GM23338 (cell line): ENCODE measurements around the gene MEGF8. TPM values are rescaled to one million over a fixed set of nuclear protein-coding genes. Genes with fewer than 3 reads are reported as not detected.

Experiments
- ATAC-seq: fragments of 200-7000 bp; cut with Tn5 transposase; 3 replicates; pipeline ENCODE4 v1.9.1; 2020
- DNase-seq: peaks from one replicate; pipeline ENCODE4 v3.0.0-alpha.2; 2015; ENCODE audit warnings: low spot score
- H2AFZ ChIP-seq: fragments of 200-600 bp; sonication (generic); 2 replicates; pipeline ENCODE4 v1.8.0; 2016; ENCODE audit warnings: antibody characterized with exemption, mild to moderate bottlenecking, moderate library complexity
- H3F3A ChIP-seq: fragments of 200-600 bp; sonication (generic); replicated peaks from 2 replicates; pipeline ENCODE4 v1.8.0; 2017; ENCODE audit warnings: antibody characterized with exemption, mixed run types, low read depth
- H3K27ac ChIP-seq: fragments of 200-600 bp; sonication (generic); 2 replicates; pipeline ENCODE4 v1.6.1; 2016; ENCODE audit warnings: low read depth
- H3K27me3 ChIP-seq: fragments of 200-600 bp; sonication (generic); 2 replicates; pipeline ENCODE4 v1.8.0; 2016; ENCODE audit warnings: mild to moderate bottlenecking, mixed run types, moderate library complexity; ENCODE audit not compliant: insufficient read depth
- H3K36me3 ChIP-seq: fragments of 200-600 bp; sonication (generic); 2 replicates; pipeline ENCODE4 v1.8.0; 2016; ENCODE audit warnings: mild to moderate bottlenecking; ENCODE audit not compliant: insufficient read depth
- H3K4me1 ChIP-seq: fragments of 200-600 bp; sonication (generic); 2 replicates; pipeline ENCODE4 v1.8.0; 2016; ENCODE audit warnings: mild to moderate bottlenecking, moderate library complexity; ENCODE audit not compliant: insufficient read depth
- H3K4me2 ChIP-seq: fragments of 200-600 bp; sonication (generic); 2 replicates; pipeline ENCODE4 v1.7.1; 2017; ENCODE audit warnings: mixed run types
- H3K4me3 ChIP-seq: fragments of 200-600 bp; sonication (generic); 2 replicates; pipeline ENCODE4 v1.6.1; 2016; ENCODE audit warnings: mixed run types
- H3K79me2 ChIP-seq: fragments of 200-600 bp; sonication (generic); replicated peaks from 2 replicates; pipeline ENCODE4 v1.8.0; 2017; ENCODE audit warnings: mild to moderate bottlenecking; ENCODE audit not compliant: insufficient read depth
- H3K9me2 ChIP-seq: fragments of 200-600 bp; sonication (generic); 2 replicates; pipeline ENCODE4 v1.8.0; 2017; ENCODE audit not compliant: insufficient read depth
- H4K20me1 ChIP-seq: fragments of 200-600 bp; sonication (generic); replicated peaks from 2 replicates; pipeline ENCODE4 v1.8.0; 2017; ENCODE audit warnings: mild to moderate bottlenecking; ENCODE audit not compliant: insufficient read depth
- H3K27ac Mint-ChIP-seq: 2 replicates; pipeline ENCODE4 v1.8.0; 2020; ENCODE audit warnings: inconsistent platforms, mild to moderate bottlenecking, moderate library complexity, mixed read lengths
- H3K27me3 Mint-ChIP-seq: 3 replicates; pipeline ENCODE4 v1.8.0; 2022; ENCODE audit warnings: low read depth, mild to moderate bottlenecking, moderate library complexity, mixed read lengths, inconsistent platforms; ENCODE audit not compliant: insufficient read depth, poor library complexity
- H3K36me3 Mint-ChIP-seq: 3 replicates; pipeline ENCODE4 v1.8.0; 2021; ENCODE audit warnings: low read depth, mild to moderate bottlenecking, inconsistent platforms, moderate library complexity, mixed read lengths
- H3K4me1 Mint-ChIP-seq: 3 replicates; pipeline ENCODE4 v1.8.0; 2020; ENCODE audit warnings: mild to moderate bottlenecking, inconsistent platforms, mixed read lengths
- H3K4me3 Mint-ChIP-seq: 3 replicates; pipeline ENCODE4 v1.8.0; 2021; ENCODE audit warnings: moderate library complexity, mild to moderate bottlenecking, inconsistent platforms, mixed read lengths
- H3K9me3 Mint-ChIP-seq: 3 replicates; pipeline ENCODE4 v1.8.0; 2020; ENCODE audit warnings: moderate library complexity, mild to moderate bottlenecking, inconsistent platforms, mixed read lengths
- EZH2 ChIP-seq: fragments of 200-600 bp; sonication (generic); IDR thresholded peaks from one replicate; pipeline ENCODE4 v1.8.0; 2017; ENCODE audit warnings: antibody characterized with exemption, mild to moderate bottlenecking, low read depth; ENCODE audit not compliant: unreplicated experiment
- ZNF331 ChIP-seq: fragments of 250-450 bp; sonication (Bioruptor Pico); IDR thresholded peaks from 2 replicates; pipeline ENCODE4 v1.5.0; 2020; ENCODE audit warnings: low read depth, mild to moderate bottlenecking, moderate library complexity
- polyA plus RNA-seq: library from polyadenylated mRNA; unstranded; fragments of >200 nt; fragmentation: Nextera tagmentation; extraction: Ambion mirVana; gene quantifications from 2 replicates; pipeline ENCODE4 v1.2.1, GENCODE V29; 2016
- total RNA-seq: library from RNA; depleted of rRNA; stranded (reverse); fragments of >200 nt; shearing (Covaris generic); gene quantifications from 2 replicates; pipeline ENCODE4 v1.2.3, GENCODE V29; 2014
- TF ChIP-seq, protein P1 (sequence below): IDR thresholded peaks from 2 replicates; pipeline ENCODE4 v1.6.1; 2016; ENCODE audit warnings: antibody characterized with exemption
- TF ChIP-seq, protein P2 (sequence below), 2 experiments: fragments of 200-600 bp in 1 of 2; sonication (generic) in 1 of 2; conservative IDR thresholded peaks; 2 replicates each; pipeline versions ENCODE4 v1.5.1 to v1.6.1; 2016 to 2017; ENCODE audit warnings: antibody characterized with exemption in 2 of 2, low read depth in 2 of 2, mild to moderate bottlenecking in 2 of 2, moderate library complexity in 1 of 2

Gene MEGF8
- total and polyA plus RNA-seq, 2 experiments from 2014 or later = 6.2 to 40.5 TPM

DNA sequence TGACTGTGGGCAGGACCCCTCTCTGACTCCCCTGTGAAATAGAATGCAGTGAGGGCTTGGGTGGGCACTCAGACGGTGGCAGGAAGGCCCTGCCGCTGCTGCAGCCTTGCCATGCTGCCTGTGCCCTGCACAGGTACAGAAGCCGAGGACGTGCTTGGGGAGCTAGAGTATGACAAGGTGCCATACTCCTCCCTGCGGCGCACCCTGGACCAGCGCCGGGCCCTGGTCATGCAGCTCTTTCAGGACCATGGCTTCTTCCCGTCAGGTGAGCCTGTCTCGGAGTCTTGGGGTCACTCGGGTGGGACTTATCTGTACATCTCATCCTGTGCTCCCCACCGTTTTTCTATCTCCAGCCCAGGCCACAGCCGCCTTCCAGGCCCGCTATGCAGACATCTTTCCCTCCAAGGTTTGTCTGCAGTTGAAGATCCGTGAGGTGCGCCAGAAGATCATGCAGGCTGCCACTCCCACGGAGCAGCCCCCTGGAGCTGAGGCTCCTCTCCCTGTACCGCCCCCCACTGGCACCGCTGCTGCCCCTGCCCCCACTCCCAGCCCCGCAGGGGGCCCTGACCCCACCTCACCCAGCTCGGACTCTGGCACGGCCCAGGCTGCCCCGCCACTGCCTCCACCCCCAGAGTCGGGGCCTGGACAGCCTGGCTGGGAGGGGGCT lies 30.8 kb upstream of the MEGF8 start:
- Histone ChIP-seq H2AFZ (no peak overlapping the region), H3K4me3 (no peak overlapping the region), H3K27me3 (no peaks in the 10 kb centered on the region), H3K4me1 (peaks cover 6% of the 10 kb centered on the region; the same call in 1 of the 2 replicates), H3K79me2 (no peaks in the 10 kb centered on the region), H3K36me3 (no peaks in the 10 kb centered on the region; the same call in 1 of the 2 replicates), H4K20me1 (peaks cover 17% of the 10 kb centered on the region; the same call in 1 of the 2 replicates), H3K9me2 (no peaks in the 10 kb centered on the region), H3K27ac (no peak overlapping the region), H3F3A (peaks cover 21% of the 10 kb centered on the region), H3K4me2 (no peak overlapping the region)
- H3K4me1 Mint-ChIP-seq = peaks cover 23% of the 10 kb centered on the region
- peaks cover 37% of the 10 kb centered on the region for H3K36me3 Mint-ChIP-seq
- DNase-seq (no peak), ATAC-seq (no peak)
- TF ChIP-seq, protein P1, sequence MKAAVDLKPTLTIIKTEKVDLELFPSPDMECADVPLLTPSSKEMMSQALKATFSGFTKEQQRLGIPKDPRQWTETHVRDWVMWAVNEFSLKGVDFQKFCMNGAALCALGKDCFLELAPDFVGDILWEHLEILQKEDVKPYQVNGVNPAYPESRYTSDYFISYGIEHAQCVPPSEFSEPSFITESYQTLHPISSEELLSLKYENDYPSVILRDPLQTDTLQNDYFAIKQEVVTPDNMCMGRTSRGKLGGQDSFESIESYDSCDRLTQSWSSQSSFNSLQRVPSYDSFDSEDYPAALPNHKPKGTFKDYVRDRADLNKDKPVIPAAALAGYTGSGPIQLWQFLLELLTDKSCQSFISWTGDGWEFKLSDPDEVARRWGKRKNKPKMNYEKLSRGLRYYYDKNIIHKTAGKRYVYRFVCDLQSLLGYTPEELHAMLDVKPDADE = no peak
- H3K9me3 Mint-ChIP-seq = no peaks in the 10 kb centered on the region
- H3K27ac Mint-ChIP-seq = no peak overlapping the region
- peaks cover 12% of the 10 kb centered on the region for H3K27me3 Mint-ChIP-seq
- H3K4me3 Mint-ChIP-seq = no peak overlapping the region

DNA sequence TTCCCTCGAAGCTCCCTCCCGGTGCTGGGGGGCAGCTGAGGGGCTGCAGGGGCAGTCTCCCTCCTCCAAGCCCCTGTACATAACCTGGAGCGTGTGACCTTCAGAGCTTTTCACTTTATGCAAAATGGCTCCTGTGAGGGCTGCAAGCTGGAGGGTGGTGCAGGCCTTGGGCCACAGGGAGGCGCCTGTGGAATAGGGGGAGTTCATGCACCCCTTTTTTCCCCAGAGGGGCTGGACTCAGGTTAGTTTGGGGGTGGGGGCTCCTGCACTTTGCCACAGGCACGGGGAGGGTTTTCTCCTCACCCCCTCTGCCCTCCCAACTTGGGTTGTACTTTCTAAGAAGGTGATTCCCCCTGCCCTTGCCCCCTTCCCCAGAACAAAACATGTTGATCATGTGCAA lies 30.1 kb upstream of the MEGF8 start:
- Histone ChIP-seq H2AFZ (no peak overlapping the region), H3K79me2 (no peaks in the 10 kb centered on the region; the same call in 1 of the 2 replicates), H3K4me3 (no peak overlapping the region), H3K9me2 (no peaks in the 10 kb centered on the region), H3K27me3 (no peaks in the 10 kb centered on the region), H4K20me1 (peaks cover 13% of the 10 kb centered on the region; the same call in 1 of the 2 replicates), H3K27ac (peak overlapping the region; percentile 88; the same call in 1 of the 2 replicates), H3K36me3 (no peaks in the 10 kb centered on the region; the same call in 1 of the 2 replicates), H3K4me1 (peaks cover 6% of the 10 kb centered on the region; the same call in 1 of the 2 replicates), H3F3A (peaks cover 21% of the 10 kb centered on the region), H3K4me2 (no peak overlapping the region; the same call in 1 of the 2 replicates)
- no peaks in the 10 kb centered on the region for H3K9me3 Mint-ChIP-seq
- peaks cover 12% of the 10 kb centered on the region for H3K27me3 Mint-ChIP-seq
- ATAC-seq (peak; percentile 9), DNase-seq (no peak)
- H3K4me3 Mint-ChIP-seq = no peak overlapping the region; the same call in 2 of the 3 replicates
- H3K36me3 Mint-ChIP-seq = peaks cover 44% of the 10 kb centered on the region
- peak overlapping the region; percentile 91 for H3K27ac Mint-ChIP-seq
- TF ChIP-seq, protein P2, sequence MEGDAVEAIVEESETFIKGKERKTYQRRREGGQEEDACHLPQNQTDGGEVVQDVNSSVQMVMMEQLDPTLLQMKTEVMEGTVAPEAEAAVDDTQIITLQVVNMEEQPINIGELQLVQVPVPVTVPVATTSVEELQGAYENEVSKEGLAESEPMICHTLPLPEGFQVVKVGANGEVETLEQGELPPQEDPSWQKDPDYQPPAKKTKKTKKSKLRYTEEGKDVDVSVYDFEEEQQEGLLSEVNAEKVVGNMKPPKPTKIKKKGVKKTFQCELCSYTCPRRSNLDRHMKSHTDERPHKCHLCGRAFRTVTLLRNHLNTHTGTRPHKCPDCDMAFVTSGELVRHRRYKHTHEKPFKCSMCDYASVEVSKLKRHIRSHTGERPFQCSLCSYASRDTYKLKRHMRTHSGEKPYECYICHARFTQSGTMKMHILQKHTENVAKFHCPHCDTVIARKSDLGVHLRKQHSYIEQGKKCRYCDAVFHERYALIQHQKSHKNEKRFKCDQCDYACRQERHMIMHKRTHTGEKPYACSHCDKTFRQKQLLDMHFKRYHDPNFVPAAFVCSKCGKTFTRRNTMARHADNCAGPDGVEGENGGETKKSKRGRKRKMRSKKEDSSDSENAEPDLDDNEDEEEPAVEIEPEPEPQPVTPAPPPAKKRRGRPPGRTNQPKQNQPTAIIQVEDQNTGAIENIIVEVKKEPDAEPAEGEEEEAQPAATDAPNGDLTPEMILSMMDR (conservative IDR thresholded peaks at IDR 0.05; ENCODE audit: low read depth in 2 of 2) = peak; percentile 38 to 51; a peak in 3 of 4 replicates
- no peak for TF ChIP-seq ZNF331
- TF ChIP-seq EZH2 = no peak
- peaks cover 23% of the 10 kb centered on the region for H3K4me1 Mint-ChIP-seq
